Upper lobe of right lung (tissue), 1 donor: ENCODE results near the gene ALDH3A1. TPM values are rescaled to one million over a fixed set of nuclear protein-coding genes. Genes with fewer than 3 reads are reported as not detected.

Source experiments
- ATAC-seq: fragments of 200-7000 bp; cut with Tn5 transposase; one replicate; pipeline ENCODE4 v1.9.1; 2020; ENCODE audit warnings: mild to moderate bottlenecking, moderate library complexity
- DNase-seq: peaks from one replicate; pipeline ENCODE4 v3.0.0-alpha.2; 2020
- H3K27ac ChIP-seq: fragments of 200-600 bp; one replicate; pipeline ENCODE4 v1.8.0; 2022
- H3K27me3 ChIP-seq: fragments of 200-600 bp; one replicate; pipeline ENCODE4 v1.8.0; 2022; ENCODE audit warnings: mild to moderate bottlenecking
- H3K36me3 ChIP-seq: fragments of 200-600 bp; one replicate; pipeline ENCODE4 v1.8.0; 2022
- H3K4me1 ChIP-seq: fragments of 200-600 bp; one replicate; pipeline ENCODE4 v1.8.0; 2022
- H3K4me3 ChIP-seq: fragments of 200-600 bp; one replicate; pipeline ENCODE4 v1.8.0; 2022; ENCODE audit warnings: mild to moderate bottlenecking
- H3K9me3 ChIP-seq: fragments of 200-600 bp; one replicate; pipeline ENCODE4 v1.8.0; 2022
- intact Hi-C: fragments of 100-400 bp; cut with DNase I; formaldehyde crosslinking; loops from one replicate; pipeline ENCODE4 v1.11.0; 2022
- total RNA-seq: library from RNA; stranded (reverse); fragmentation: NEBNext Ultra II Directional; extraction: Animal tissue kit (Norgen Biotek cat#: 25700); gene quantifications from one replicate; pipeline ENCODE4 v1.2.1, GENCODE V29; 2021
- TF ChIP-seq, protein P1 (sequence below): fragments of 200-600 bp; IDR thresholded peaks from one replicate; pipeline ENCODE4 v1.8.0; 2022; ENCODE audit warnings: antibody characterized with exemption
- donor health status: DM: no; HTN: yes; CAD: no; lungs with severe emphysema.

The ALDH3A1 gene
- total RNA-seq, 1 donor from 2014 or later = 10.5 TPM

DNA sequence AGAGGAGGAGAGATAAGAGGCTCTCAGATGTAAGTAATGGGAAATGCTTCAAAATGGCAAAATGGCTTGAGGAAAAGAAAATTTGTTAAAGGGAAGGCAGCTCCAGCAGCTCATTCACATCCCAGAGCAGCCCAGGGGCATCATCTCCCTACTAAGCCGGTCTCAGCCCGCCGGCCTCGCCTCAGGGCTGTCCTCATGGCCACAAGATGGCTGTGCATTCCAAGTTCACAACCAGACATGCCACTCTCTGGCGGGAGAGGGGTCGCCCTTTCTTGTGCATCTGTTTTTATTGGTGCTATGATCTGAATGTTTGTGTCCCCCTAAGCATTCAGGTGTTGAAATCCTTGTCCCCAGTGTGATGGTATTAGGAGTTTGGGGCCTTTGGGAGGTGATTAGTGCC lies 18.2 kb downstream of the ALDH3A1 start:
- no peaks in the 10 kb centered on the region for H3K9me3 ChIP-seq
- H3K36me3 ChIP-seq = no peaks in the 10 kb centered on the region
- peaks cover 36% of the 10 kb centered on the region for H3K4me1 ChIP-seq
- no peak overlapping the region for H3K27ac ChIP-seq
- H3K4me3 ChIP-seq = no peak overlapping the region
- no peaks in the 10 kb centered on the region for H3K27me3 ChIP-seq
- intact Hi-C loops = no loop called here
- TF ChIP-seq, protein P1, sequence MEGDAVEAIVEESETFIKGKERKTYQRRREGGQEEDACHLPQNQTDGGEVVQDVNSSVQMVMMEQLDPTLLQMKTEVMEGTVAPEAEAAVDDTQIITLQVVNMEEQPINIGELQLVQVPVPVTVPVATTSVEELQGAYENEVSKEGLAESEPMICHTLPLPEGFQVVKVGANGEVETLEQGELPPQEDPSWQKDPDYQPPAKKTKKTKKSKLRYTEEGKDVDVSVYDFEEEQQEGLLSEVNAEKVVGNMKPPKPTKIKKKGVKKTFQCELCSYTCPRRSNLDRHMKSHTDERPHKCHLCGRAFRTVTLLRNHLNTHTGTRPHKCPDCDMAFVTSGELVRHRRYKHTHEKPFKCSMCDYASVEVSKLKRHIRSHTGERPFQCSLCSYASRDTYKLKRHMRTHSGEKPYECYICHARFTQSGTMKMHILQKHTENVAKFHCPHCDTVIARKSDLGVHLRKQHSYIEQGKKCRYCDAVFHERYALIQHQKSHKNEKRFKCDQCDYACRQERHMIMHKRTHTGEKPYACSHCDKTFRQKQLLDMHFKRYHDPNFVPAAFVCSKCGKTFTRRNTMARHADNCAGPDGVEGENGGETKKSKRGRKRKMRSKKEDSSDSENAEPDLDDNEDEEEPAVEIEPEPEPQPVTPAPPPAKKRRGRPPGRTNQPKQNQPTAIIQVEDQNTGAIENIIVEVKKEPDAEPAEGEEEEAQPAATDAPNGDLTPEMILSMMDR = no peak
- ATAC-seq (no peak), DNase-seq (no peak)

DNA sequence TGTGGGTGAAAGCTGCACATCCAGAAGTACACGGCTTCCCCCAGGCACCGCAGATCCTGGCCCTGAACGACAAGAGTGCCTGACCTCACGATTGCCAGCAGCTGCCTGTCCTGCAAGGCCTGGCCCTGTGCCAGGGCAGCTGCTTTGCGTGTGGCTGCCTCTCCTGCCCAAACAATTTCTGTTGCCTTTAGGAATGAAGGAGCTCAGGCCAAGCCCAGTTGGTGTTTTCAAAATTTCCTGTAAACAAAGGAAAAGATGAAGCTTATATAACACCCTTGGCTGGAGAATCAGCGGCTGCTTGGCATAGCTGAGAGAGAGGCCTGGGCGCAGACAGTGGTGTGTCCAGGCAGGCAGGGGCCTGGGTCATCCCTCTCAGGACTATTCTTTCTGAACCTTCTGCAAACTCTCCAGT lies 20.0 kb downstream of the ALDH3A1 start:
- H3K27ac ChIP-seq = peak overlapping the region; percentile 89
- no peaks in the 10 kb centered on the region for H3K9me3 ChIP-seq
- no peaks in the 10 kb centered on the region for H3K36me3 ChIP-seq
- no peaks in the 10 kb centered on the region for H3K27me3 ChIP-seq
- TF ChIP-seq, protein P1 = no peak
- H3K4me1 ChIP-seq = peaks cover 46% of the 10 kb centered on the region
- H3K4me3 ChIP-seq = no peak overlapping the region
- peak; percentile 91 for DNase-seq
- ATAC-seq = peak; percentile 68
- intact Hi-C loops = no loop called here

DNA sequence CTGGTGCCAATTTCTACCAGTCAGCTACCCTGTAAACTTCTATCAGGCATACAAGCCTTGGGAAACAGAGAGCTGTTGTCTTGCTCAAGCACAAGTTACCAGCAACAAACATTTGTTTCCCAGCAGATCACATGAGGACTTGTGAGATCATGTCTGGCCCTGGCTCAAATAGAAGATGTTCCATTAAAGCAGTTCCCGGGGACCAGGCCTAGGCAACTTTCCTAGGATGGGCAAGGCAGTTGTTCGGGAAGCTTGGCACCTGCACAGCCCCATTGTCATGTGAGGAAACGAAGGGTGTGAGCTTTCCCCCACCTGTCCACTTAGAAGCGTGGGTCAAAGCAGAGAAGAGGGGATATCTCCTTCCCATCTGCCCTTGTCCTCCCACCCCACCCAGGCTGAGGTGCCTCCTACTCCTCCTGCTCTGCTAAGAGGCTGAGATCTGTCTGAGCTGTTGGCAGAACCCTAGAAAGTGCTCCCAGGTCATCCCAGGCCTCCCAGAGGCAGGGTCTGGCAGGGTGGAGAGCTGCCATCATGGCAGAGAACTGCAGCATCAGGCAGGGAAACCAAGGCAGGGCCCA lies 20.5 kb downstream of the ALDH3A1 start:
- H3K4me3 ChIP-seq = no peak overlapping the region
- DNase-seq (no peak), ATAC-seq (peak; percentile 33)
- no peaks in the 10 kb centered on the region for H3K27me3 ChIP-seq
- intact Hi-C loops = no loop called here
- H3K9me3 ChIP-seq = no peaks in the 10 kb centered on the region
- H3K27ac ChIP-seq = peak overlapping the region; percentile 89
- H3K36me3 ChIP-seq = no peaks in the 10 kb centered on the region
- TF ChIP-seq, protein P1 = no peak
- H3K4me1 ChIP-seq = peaks cover 46% of the 10 kb centered on the region

DNA sequence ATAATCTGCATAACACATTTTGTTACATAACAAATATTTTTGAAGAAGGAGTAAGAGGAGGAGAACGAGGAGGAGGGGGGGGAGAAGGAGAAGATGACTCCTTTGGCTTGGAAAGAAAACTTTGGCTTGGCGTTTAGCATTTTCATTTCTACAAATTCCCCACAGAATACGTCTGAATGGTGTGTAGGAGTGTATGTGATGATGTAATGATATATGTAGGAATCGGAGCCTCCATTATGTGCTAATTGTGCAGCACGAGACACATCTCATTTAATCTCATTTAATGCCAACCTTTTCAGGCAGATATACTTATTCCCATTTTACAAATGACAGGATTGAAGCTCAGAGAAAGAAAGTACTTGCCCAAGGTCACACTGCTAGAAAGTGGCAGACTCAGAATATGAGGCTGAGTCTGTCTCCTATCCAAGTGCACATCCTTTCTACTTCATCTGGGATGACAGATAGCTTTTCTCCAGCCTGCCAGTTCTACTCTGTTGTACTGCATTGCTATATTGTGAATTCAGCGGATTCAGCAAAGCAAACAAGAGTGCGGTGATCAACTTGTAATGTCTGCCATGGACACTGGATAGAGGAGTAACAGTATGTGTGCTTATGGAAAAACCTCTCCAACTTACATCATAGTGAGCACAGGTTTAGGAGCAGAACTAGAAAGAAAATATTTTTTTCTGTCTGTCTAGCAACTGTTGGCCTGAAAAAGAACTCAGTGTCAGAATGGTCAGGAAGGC lies 21.3 kb downstream of the ALDH3A1 start:
- Histone ChIP-seq H3K9me3 (no peaks in the 10 kb centered on the region), H3K27ac (peak overlapping the region; percentile 89), H3K4me1 (peaks cover 46% of the 10 kb centered on the region), H3K4me3 (no peak overlapping the region), H3K27me3 (no peaks in the 10 kb centered on the region), H3K36me3 (no peaks in the 10 kb centered on the region)
- TF ChIP-seq, protein P1 = no peak
- intact Hi-C loops = no loop called here
- DNase-seq (no peak), ATAC-seq (no peak)

DNA sequence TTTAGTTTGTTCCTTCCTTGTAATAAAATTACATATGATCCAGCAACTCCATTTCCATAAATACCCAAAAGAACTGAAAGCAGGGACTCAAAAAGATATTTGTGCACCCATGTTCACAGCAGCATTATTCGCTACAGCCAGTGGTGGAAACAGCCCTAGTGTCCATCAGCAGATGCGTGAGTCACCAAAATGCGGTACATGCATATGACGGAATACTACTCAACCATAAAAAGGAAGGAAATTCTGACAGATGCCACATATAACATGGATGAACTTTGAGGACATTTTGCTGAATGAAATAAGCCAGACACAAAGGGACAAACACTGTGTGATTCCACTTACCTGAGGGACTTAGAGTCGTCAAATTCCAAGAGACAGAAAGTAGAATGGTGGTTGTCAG lies 22.6 kb downstream of the ALDH3A1 start:
- no peaks in the 10 kb centered on the region for H3K36me3 ChIP-seq
- H3K9me3 ChIP-seq = no peaks in the 10 kb centered on the region
- peak overlapping the region; percentile 71 for H3K27ac ChIP-seq
- ATAC-seq (no peak), DNase-seq (no peak)
- H3K4me1 ChIP-seq = peaks cover 50% of the 10 kb centered on the region
- intact Hi-C loops = no loop called here
- no peak overlapping the region for H3K4me3 ChIP-seq
- no peaks in the 10 kb centered on the region for H3K27me3 ChIP-seq
- TF ChIP-seq, protein P1 = no peak
